Measurements from ENCODE around the gene FAM20C. TPM values are rescaled to one million over a fixed set of nuclear protein-coding genes. Genes with fewer than 3 reads are reported as not detected.

FAM20C gene
- total RNA-seq, 1 donor: 16.8 TPM

DNA sequence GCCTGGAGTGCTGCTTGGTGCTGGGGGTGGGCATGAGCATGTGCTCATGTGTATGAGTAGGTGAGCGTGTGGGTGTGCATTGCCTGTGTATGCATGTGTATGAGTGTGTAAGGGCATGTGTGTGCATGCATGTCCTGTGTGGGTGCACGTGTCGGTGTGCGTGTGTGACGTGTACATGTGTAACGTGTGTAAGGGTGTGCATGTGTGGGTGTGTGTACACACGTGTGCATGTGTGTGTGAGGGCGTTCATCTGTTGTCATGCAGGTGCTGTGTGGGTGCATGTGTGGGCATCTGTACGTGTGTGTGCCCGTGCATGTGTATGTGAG, 30.3 kb downstream of the FAM20C start:
- TF ChIP-seq, protein P1, sequence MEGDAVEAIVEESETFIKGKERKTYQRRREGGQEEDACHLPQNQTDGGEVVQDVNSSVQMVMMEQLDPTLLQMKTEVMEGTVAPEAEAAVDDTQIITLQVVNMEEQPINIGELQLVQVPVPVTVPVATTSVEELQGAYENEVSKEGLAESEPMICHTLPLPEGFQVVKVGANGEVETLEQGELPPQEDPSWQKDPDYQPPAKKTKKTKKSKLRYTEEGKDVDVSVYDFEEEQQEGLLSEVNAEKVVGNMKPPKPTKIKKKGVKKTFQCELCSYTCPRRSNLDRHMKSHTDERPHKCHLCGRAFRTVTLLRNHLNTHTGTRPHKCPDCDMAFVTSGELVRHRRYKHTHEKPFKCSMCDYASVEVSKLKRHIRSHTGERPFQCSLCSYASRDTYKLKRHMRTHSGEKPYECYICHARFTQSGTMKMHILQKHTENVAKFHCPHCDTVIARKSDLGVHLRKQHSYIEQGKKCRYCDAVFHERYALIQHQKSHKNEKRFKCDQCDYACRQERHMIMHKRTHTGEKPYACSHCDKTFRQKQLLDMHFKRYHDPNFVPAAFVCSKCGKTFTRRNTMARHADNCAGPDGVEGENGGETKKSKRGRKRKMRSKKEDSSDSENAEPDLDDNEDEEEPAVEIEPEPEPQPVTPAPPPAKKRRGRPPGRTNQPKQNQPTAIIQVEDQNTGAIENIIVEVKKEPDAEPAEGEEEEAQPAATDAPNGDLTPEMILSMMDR (IDR thresholded peaks at IDR 0.05; ENCODE audit: insufficient read depth, low read depth, low read length): no peak
- no peak overlapping the region for H3K4me3 ChIP-seq (ENCODE audit: low read depth, low read length)
- DNase-seq (ENCODE audit: low read depth): no peak

DNA sequence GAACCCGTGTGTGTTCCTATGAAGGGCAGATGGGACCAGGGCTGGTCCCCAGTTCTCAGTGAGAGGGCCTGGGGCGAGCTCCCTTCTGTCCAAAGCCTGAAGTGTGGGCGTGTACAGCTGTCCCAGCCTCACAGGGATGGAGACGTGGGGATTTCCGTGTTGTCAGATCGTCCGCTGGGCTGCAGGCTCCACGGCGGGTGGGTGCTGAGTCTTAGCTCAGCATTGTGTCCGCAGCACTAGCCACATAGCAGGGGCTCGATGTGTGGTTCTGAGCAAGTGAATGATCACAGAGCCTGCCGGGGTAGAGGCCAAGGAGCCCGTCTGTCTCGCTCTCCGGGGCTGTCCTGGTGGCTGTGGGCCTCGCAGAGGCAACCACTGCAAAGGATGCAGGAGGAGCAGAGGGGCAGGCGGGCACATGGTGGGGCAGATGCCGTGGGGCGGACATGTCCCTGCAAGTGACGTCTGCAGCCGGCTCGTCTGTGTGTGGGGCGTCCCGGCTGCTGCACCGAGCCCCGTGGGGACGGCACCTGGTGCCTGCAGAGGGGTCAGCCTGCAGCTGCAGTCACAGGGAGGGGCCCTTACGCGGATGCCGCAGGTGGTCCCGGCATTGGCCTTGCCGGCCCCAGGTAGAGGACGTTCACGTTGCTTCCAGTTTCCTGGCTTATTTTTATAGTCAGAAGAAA, 30.9 kb downstream of the FAM20C start:
- TF ChIP-seq, protein P1 (IDR thresholded peaks at IDR 0.05; ENCODE audit: insufficient read depth, low read depth, low read length): no peak
- no peak overlapping the region for H3K4me3 ChIP-seq (ENCODE audit: low read depth, low read length)
- no peak for DNase-seq (ENCODE audit: low read depth)

- TF ChIP-seq, protein P1 (IDR thresholded peaks at IDR 0.05; ENCODE audit: insufficient read depth, low read depth, low read length): no peak
- no peak overlapping the region for H3K4me3 ChIP-seq (ENCODE audit: low read depth, low read length)
- DNase-seq (ENCODE audit: low read depth): no peak
Measured at GRCh38 chr7:223861-224260, 31.5 kb downstream of the FAM20C start.

DNA sequence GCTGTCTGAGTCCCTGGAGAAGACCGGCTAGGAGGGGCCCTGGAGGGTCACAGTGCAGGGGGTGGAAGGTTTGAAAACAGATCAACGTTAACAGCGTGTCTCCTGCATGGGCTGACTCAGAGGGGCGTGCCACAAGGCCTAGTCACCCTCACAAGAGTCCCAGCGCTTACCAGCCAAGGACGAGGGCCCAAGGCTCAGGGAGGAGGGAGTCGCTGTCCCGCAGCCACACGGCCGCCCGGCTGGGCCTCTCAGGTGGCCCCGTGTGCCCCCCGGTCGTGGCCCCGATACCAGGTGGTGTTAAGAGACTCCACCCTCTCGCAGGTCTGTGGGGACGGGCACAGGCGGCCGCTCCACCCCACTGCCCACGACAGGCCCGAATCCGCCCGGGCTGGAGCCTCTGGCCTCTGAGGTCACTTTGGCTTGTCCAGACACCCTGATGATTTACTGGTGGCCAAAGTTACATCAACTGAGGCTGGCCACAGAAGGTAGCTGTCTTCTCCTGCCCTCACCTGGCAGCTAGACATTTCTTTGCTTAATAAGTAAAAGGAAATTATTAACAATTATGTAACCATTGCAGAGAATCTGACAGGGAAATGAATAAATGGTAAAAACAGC, 34.0 kb downstream of the FAM20C start:
- TF ChIP-seq, protein P1 (IDR thresholded peaks at IDR 0.05; ENCODE audit: insufficient read depth, low read depth, low read length): no peak
- DNase-seq (ENCODE audit: low read depth): peak; percentile 23
- H3K4me3 ChIP-seq (ENCODE audit: low read depth, low read length): no peak overlapping the region

- TF ChIP-seq, protein P1 (IDR thresholded peaks at IDR 0.05; ENCODE audit: insufficient read depth, low read depth, low read length): no peak
- no peak for DNase-seq (ENCODE audit: low read depth)
- H3K4me3 ChIP-seq (ENCODE audit: low read depth, low read length): no peak overlapping the region
Measured at GRCh38 chr7:227926-228325, 35.6 kb downstream of the FAM20C start.

GRCh38 chr7:228610-229009, 36.2 kb downstream of the FAM20C start:
- DNase-seq (ENCODE audit: low read depth): no peak
- no peak overlapping the region for H3K4me3 ChIP-seq (ENCODE audit: low read depth, low read length)
- TF ChIP-seq, protein P1 (IDR thresholded peaks at IDR 0.05; ENCODE audit: insufficient read depth, low read depth, low read length): no peak
